ENCODE data around the gene CRTC2. TPM values are rescaled to one million over a fixed set of nuclear protein-coding genes. Genes with fewer than 3 reads are reported as not detected.

CRTC2 gene
- total RNA-seq (2012; rRNA removed) (1.9 and 2.7 TPM in 2 replicates), polyA plus RNA-seq (2012; rRNA removed) (20.1 and 22.2 TPM in 2 replicates), Bru-seq, nascent RNA (percentile 69 among the genes with signal in this experiment), BruChase-seq, experiment 1, labeled RNA remaining after a 6-hour chase (percentile 74 among the genes with signal in this experiment), BruChase-seq, experiment 2, labeled RNA remaining after a 2-hour chase (percentile 73 among the genes with signal in this experiment)
- polyA plus RNA-seq (2012; cell fraction: cytosol; rRNA removed) = 12.2 and 16.7 TPM in 2 replicates
- 59.1 and 73.2 TPM in 2 replicates for polyA plus RNA-seq (2012; cell fraction: nucleus; rRNA removed; ENCODE audit: low replicate concordance)
- long read RNA-seq, partial matches to known transcripts = 11 of 15 reads
- long read RNA-seq, other reads (novel, unspliced or antisense) = 4 of 15 reads

DNA sequence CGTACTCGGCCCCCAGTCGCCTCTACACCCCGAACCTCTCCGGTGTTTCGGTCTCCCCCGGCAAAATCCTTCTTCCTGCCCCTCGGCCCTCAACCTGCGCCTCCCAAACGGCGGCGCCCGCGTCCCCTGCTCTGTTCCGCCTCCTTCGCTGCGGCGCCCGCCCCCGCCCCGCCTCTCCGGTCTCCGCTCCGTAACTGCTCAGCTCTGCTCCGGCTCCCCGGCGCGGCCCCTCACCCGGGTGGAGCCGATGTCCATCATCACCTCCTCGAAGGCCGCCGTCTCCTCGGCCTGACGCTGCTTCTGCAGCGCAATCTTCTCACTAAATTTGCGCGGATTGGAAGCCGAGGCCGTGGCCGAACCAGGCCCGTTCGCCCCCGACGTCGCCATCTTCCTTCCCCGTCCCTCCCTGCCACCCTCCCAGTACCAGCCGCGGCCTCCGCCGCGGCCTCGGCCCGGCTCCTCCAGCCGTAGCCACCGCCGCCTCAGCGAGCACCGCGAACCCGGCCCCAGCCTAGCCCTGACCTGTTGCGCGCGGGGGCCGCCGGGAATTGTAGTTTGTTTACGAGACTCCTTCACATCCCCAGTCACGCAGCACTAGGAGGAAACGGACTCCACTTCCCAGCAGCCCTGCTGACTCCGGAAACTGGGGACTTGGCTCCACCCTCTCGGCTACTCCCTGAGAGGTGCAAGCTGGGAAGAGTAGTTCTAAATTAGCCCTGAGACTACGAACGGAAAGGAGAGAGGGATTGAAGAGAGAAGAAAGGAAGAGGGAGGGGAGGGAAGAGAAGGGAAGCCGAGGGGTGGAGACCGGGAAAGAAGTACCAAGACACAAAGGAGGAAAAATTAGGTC is at the start of gene CRTC2:
CRTC2 (minus strand) TSS at position 502 of the 850 bp plus-strand sequence; CDS start at position 387, 115 bp downstream.
- no TSS peak for BruUV-seq (replicated peaks)
- H3K9me3 ChIP-seq (ENCODE audit: control insufficient read depth, insufficient read depth, low read length) = no peaks in the 10 kb centered on the region
- H3K18ac ChIP-seq (ENCODE audit: low read depth, low read length) = peak within 1 kb of the TSS; percentile 35; the same call in 1 of the 2 replicates
- peak within 1 kb of the TSS; percentile 97 for H3K23ac ChIP-seq (ENCODE audit: low read depth, low read length)
- H3K27ac ChIP-seq (ENCODE audit: insufficient read depth, low read length) = peak within 1 kb of the TSS; percentile 92
- dilution Hi-C loops (cut with HindIII; ENCODE audit: low sequenced_read_pairs, unreplicated experiment) (no loop called here), in situ Hi-C loops (cut with MboI; ENCODE audit: low sequenced_read_pairs) (loop anchor here (25.0 kb wide), 1 partner anchor 421 kb away; the partner anchor contains the start of genes S100A3, S100A4, S100A5 and S100A6), intact Hi-C loops (cut with micrococcal nuclease) (no loop called here)
- POLR2A ChIA-PET (ENCODE audit: unreplicated experiment) = interaction anchor here (0.5 to 1.3 kb wide), 5 partner anchors 12 to 417 kb away, joined by 3 to 6 read pairs (median 3); partner anchors contain the start of genes DENND4B and RPS27
- H2AFZ ChIP-seq (replicated peaks; ENCODE audit: low read length, poor library complexity) = peak within 1 kb of the TSS; percentile 86
- H4K20me1 ChIP-seq (ENCODE audit: insufficient read depth, low read length) = peaks cover 41% of the 10 kb centered on the region
- H3K4ac ChIP-seq (ENCODE audit: low read depth, low read length) = peak within 1 kb of the TSS; percentile 85
- 0% methylated on average over 31 of the region's 75 CpGs; no CpG with 5 or more reads in 1 of the 2 experiments for WGBS, 2 experiments (ENCODE audit: extremely low coverage in 2 of 2, insufficient read length in 1 of 2)
- peaks cover 26% of the 10 kb centered on the region for H3K36me3 ChIP-seq (ENCODE audit: control insufficient read depth, insufficient read depth, low read length)
- peak within 1 kb of the TSS; percentile 44 for H4K91ac ChIP-seq (ENCODE audit: insufficient read depth, low read depth, low read length)
- H2AK9ac ChIP-seq (replicated peaks; ENCODE audit: low read depth, low read length, poor library complexity) = peak within 1 kb of the TSS; percentile 32
- peak within 1 kb of the TSS; percentile 78 for H3K4me3 ChIP-seq (ENCODE audit: insufficient read depth, low read depth, low read length)
- H2BK120ac ChIP-seq (ENCODE audit: low read depth, low read length) = peak within 1 kb of the TSS; percentile 23; the same call in 1 of the 2 replicates
- no peak within 1 kb of the TSS; the same call in 2 of the 3 replicates for H2BK15ac ChIP-seq (ENCODE audit: low read depth, low read length)
- peak; percentile 98 for DNase-seq
- H3K4me1 ChIP-seq (ENCODE audit: control insufficient read depth, insufficient read depth, low read length) = peaks cover 16% of the 10 kb centered on the region
- peaks cover 20 to 79% of the 10 kb centered on the region in 2 experiments for H3K79me1 ChIP-seq (ENCODE audit: low read depth in 1 of 2, low read length in 2 of 2)
- peak within 1 kb of the TSS; percentile 92 for H2AK5ac ChIP-seq (ENCODE audit: low read depth, low read length)
- H2BK20ac ChIP-seq (ENCODE audit: low read depth, low read length) = no peak within 1 kb of the TSS
- H3K9ac ChIP-seq (ENCODE audit: low read depth, low read length) = peak within 1 kb of the TSS; percentile 92
- peak within 1 kb of the TSS; percentile 98 for H3K14ac ChIP-seq (replicated peaks; ENCODE audit: low read depth, low read length)
- CTCF ChIA-PET = interaction anchor here (1.0 to 1.3 kb wide), 2 partner anchors 9 to 12 kb away, joined by 3 read pairs; partner anchors contain the start of genes CREB3L4 and DENND4B
- peak within 1 kb of the TSS; percentile 71 for H2BK5ac ChIP-seq (ENCODE audit: low read depth, low read length, poor library complexity, severe bottlenecking)
- peak within 1 kb of the TSS; percentile 100 for H3K4me2 ChIP-seq (ENCODE audit: low read depth, low read length)
- H3K9me1 ChIP-seq (ENCODE audit: insufficient read depth, low read length) = peaks cover 27% of the 10 kb centered on the region
- H4K8ac ChIP-seq (ENCODE audit: low read depth in 2 of 2, low read length in 2 of 2) = peak within 1 kb of the TSS; percentile 19 to 94
- peak within 1 kb of the TSS; percentile 65 for H4K5ac ChIP-seq (ENCODE audit: low read depth, low read length)
- peak within 1 kb of the TSS; percentile 63 for H3K56ac ChIP-seq (ENCODE audit: extremely low read depth, insufficient read depth, low read length)
- 0 out of 2 replicates have a peak, but pooled peaks have one; percentile 1 for TF ChIP-seq NFE2L2 (IDR thresholded peaks at IDR 0.05; ENCODE audit: low read depth, low read length)
- TF ChIP-seq MAFK (IDR thresholded peaks at IDR 0.05; ENCODE audit: low read depth, low read length) = peak; percentile 36; the same call in 1 of the 2 replicates
- no peak for TF ChIP-seq BHLHE40 (IDR thresholded peaks at IDR 0.05; ENCODE audit: low read depth, low read length)
- TF ChIP-seq ELK1 (IDR thresholded peaks at IDR 0.05; ENCODE audit: borderline replicate concordance, low read depth, low read length) = no peak
- TF ChIP-seq MAZ (IDR thresholded peaks at IDR 0.05; ENCODE audit: borderline replicate concordance, low read depth, low read length) = peak; percentile 55; the same call in 1 of the 2 replicates
- TF ChIP-seq, protein P1, sequence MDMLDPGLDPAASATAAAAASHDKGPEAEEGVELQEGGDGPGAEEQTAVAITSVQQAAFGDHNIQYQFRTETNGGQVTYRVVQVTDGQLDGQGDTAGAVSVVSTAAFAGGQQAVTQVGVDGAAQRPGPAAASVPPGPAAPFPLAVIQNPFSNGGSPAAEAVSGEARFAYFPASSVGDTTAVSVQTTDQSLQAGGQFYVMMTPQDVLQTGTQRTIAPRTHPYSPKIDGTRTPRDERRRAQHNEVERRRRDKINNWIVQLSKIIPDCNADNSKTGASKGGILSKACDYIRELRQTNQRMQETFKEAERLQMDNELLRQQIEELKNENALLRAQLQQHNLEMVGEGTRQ (IDR thresholded peaks at IDR 0.05; ENCODE audit: low read depth, low read length) = no peak
- TF ChIP-seq SMC3 (IDR thresholded peaks at IDR 0.05; ENCODE audit: low read depth, low read length) = no peak
- peak; percentile 72 for TF ChIP-seq POLR2A (IDR thresholded peaks at IDR 0.05; ENCODE audit: low read depth, low read length)
- TF ChIP-seq CTCF (conservative IDR thresholded peaks at IDR 0.05; ENCODE audit: low read depth, low read length) = 0 out of 2 replicates have a peak, but pooled peaks have one; percentile 4
- TF ChIP-seq CHD1 (IDR thresholded peaks at IDR 0.05; ENCODE audit: low read depth, low read length) = no peak
- peak; percentile 78 for ATAC-seq (ENCODE audit: low read depth)
- no peaks in the 10 kb centered on the region for H3K27me3 ChIP-seq (ENCODE audit: control insufficient read depth, insufficient read depth, low read length)

Data from IMR-90 (cell line).